ENCODE results near the gene SH2B3.
A peak's percentile ranks its signal among the peaks of the same experiment; 100 is the strongest.

The SH2B3 gene

GRCh38 chr12:111409780-111410430 lies 4.2 kb downstream of the SH2B3 start:
- peak; percentile 28 for DNase-seq

DNA sequence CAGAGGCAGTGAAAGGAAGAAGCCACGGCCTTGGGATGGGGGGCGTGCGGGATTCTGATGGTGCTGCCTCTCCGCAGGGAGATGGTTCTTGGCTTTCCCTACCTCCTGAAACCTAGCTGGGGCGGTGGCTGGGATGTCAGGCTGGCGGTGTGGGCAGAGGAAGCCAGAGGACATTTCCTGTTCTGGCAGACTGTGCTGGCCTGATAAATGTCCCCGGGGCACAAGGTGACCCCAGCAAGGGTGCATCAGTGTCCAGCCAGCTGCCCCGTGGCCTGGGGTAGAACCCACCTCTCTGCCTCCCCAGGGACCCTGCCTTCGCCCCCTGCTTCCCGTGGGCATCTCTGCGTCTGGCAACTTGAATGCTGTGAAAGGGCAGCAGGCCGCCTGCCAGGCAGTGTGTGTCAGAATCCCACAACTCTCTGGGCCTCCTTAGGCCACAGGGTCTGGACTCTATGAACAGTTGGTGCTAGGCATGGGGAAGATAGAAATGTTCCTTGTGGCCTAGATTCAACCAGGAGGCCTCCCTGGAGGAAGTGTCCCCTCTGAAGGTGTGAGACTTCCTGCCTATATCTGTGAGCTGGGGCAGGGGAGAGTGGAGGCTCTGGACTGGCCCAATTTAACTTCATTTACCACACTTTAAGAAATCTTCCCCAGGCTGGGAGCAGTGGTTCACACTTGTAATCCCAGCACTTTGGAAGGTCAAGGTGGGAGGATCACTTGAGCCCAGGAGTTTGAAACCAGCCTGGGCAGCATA lies 4.9 kb downstream of the SH2B3 start:
- no peak for DNase-seq

GRCh38 chr12:111411185-111411764 lies 5.6 kb downstream of the SH2B3 start:
- no peak for DNase-seq

- DNase-seq, result no peak
Measured at GRCh38 chr12:111412007-111412829, 6.5 kb downstream of the SH2B3 start.

GRCh38 chr12:111412830-111413441 lies 7.2 kb downstream of the SH2B3 start:
- DNase-seq, result no peak

DNA sequence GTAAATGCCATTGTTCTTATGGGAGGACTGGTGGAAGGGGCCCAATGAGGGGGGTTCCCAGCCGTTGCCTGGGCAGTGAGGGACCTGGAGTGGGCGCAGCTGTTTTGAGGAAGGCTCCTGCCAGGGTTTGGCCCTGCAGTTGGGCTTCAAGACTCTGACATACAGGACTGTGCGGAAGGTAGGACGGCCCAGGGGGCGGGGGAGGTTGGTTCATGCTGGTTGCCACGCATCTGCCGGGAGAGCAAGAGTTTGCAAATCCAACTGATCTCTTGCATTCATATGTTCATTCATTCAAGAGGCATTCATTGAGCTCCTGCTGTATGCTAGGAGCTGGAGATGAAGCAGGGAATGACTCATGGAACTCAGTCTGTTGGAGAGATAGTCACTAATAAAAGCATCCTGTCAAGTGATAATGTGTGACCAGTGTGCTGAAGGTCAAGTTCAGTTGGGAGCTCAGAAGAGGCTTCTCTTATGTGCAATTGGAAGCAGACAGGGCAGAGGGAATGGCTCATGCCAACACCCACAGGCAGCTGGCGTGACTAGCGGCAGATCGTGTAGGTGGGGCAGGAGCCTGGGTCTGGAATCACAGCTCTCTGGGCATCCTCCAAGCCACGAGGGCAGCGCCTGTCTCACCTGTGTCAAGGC lies 7.8 kb downstream of the SH2B3 start:
- DNase-seq, result peak; percentile 48

- DNase-seq, result no peak
Measured at GRCh38 chr12:111414711-111415252, 9.1 kb downstream of the SH2B3 start.

GRCh38 chr12:111417290-111417689 lies 11.6 kb downstream of the SH2B3 start:
- DNase-seq, result no peak

- DNase-seq, result no peak
Measured at GRCh38 chr12:111417784-111418593, 12.3 kb downstream of the SH2B3 start.

DNA sequence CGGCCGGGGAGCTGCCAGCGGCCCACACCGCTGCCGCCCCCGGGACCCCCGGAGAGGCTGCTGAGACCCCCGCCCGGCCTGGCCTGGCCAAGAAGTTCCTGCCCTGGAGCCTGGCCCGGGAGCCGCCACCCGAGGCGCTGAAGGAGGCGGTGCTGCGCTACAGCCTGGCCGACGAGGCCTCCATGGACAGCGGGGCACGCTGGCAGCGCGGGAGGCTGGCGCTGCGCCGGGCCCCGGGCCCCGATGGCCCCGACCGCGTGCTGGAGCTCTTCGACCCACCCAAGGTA lies 12.8 kb downstream of the SH2B3 start:
- DNase-seq, result no peak

- no peak for DNase-seq
Measured at GRCh38 chr12:111419784-111420183, 14.1 kb downstream of the SH2B3 start.

GRCh38 chr12:111420494-111420893 lies 14.8 kb downstream of the SH2B3 start:
- no peak for DNase-seq

GRCh38 chr12:111424189-111424792 lies 18.6 kb downstream of the SH2B3 start:
- DNase-seq, result no peak

- no peak for DNase-seq
Measured at GRCh38 chr12:111424793-111425251, 19.1 kb downstream of the SH2B3 start.

- DNase-seq, result no peak
Measured at GRCh38 chr12:111425655-111426054, 19.9 kb downstream of the SH2B3 start.

DNA sequence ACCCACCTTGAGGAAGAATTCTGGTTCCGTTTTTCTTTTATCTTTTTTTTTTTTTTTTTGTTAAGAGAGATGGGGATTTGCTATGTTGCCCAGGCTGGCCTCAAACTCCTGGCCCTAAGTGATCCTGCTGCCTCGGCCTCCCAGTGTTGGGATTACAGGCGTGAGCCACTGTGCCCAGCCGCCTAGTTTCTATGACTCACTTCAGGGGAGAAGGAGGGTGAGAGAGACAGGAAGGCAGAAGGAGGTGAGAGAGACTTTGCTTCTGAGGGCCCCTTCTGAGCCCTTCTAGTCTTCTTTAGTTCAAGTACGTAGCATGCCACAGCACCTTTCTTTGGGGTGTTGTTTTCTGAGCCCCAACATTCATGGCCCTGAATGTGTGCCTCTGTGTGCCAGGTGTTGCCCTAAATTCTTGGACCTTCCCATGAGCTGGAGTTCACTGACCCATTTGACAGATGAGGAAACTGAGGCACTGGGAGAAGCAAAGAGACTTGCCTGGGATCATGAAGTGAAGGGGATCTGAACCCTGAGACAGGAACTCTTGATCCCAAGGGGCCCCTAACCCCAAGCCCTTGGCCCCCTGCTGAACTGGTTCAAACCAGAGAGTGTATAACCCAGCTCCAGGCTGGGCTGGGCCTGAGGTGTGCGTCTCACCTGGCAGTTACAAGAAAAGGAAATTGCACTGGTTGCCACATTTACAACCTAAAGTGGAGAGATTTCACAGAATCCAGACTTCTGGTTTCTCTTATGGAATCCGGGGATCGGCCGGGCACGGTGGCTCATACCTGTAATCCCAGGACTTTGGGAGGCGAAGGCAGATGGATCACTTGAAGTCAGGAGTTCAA lies 20.8 kb downstream of the SH2B3 start:
- peak; percentile 39 for DNase-seq

DNA sequence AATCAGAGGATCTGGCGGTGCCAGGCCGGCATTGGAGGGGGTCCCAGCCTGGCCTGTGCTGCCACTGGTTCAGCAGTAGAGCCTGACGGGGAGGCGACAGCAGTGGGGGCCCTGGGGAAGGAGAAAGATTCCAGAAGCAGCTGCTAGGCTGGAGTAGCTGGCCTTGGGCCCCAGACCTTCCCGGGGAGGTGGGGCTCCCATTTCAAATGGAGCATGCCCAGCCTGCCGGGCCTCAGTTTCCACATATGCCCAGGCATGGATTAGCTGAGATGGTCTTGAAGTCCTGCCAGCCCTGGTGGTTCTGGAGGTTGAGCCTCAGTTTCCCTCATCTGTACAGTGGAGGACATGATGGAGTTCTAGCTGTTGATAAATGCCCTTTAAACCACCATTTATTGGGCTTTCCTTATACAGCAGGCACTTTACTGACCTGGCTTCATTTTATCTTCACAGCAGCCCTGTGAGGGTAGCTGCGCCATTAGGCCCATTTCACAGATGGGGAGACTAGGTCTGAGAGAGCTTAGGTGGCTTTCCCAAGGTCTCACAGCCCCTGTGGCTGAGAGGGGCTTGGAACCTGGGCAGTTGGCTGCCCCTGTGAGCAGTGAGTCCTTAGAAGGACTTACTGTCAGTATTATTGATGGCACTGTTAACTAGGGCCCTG lies 21.8 kb downstream of the SH2B3 start:
- DNase-seq, result no peak

GRCh38 chr12:111428081-111428727 lies 22.5 kb downstream of the SH2B3 start:
- no peak for DNase-seq

DNA sequence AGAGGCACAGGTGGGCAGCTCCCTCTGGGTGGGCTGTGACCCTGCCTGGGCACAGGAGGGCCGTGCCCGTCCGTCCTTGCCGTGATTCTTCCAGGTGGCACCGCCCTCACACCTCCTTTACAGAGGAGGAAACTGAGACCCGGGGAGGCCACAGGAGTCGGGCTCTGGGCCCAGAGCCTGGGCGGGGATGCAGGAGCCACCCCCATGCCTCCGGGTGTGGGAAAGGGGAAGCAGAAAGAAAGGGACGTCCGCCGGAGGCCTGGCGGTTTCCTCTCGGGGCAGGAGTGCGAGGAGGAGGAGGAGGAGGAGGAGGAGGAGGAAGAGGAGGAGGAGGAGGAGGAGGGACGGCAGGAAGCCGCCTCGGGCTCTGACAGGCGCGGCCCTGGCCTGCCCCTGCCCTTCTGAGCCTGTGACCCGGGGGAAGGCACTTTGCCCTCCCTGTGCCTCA lies 23.0 kb downstream of the SH2B3 start:
- no peak for DNase-seq

All from NCI-H226 (cell line).